Large intestine (tissue), 3 donors: ENCODE data around the gene STUB1. TPM values are rescaled to one million over a fixed set of nuclear protein-coding genes. Genes with fewer than 3 reads are reported as not detected.

Experiments used
- DNase-seq, 2 donors: peaks; one replicate each; pipeline versions ENCODE4 v3.0.0 to v3.0.0-alpha.2; 2013
- H3K27ac ChIP-seq: one replicate; pipeline ENCODE4 v1.5.1; 2013; ENCODE audit warnings: low read length
- H3K27me3 ChIP-seq: 2 replicates; pipeline ENCODE4 v1.6.1; 2013; ENCODE audit warnings: low read length; ENCODE audit not compliant: control insufficient read depth, insufficient read depth
- H3K36me3 ChIP-seq: 2 replicates; pipeline ENCODE4 v1.6.1; 2013; ENCODE audit warnings: low read length; ENCODE audit not compliant: control insufficient read depth, insufficient read depth
- H3K4me1 ChIP-seq: one replicate; pipeline ENCODE4 v1.6.1; 2013; ENCODE audit warnings: low read length; ENCODE audit not compliant: control insufficient read depth, insufficient read depth
- H3K4me3 ChIP-seq: one replicate; pipeline ENCODE4 v1.5.1; 2013; ENCODE audit warnings: low read length
- H3K9me3 ChIP-seq: one replicate; pipeline ENCODE4 v1.6.1; 2013; ENCODE audit warnings: mild to moderate bottlenecking, low read depth, low read length, moderate library complexity; ENCODE audit not compliant: control insufficient read depth
- WGBS: methylation state at CpG from one replicate; pipeline ENCODE4 v1.1.5; 2013; ENCODE audit warnings: low lambda C conversion rate; ENCODE audit not compliant: insufficient coverage; 5-methylcytosine and 5-hydroxymethylcytosine counted together
- polyA plus RNA-seq: library from polyadenylated mRNA; unstranded; fragments of 120-200 nt; gene quantifications from one replicate; pipeline ENCODE4 v1.2.1, GENCODE V29; 2013

STUB1 gene
- polyA plus RNA-seq, 1 donor = 65.9 TPM

GRCh38 chr16:678858-679813 lies 1.1 kb upstream of the STUB1 start:
- peaks cover 4% of the 10 kb centered on the region for H3K27me3 ChIP-seq
- peaks cover 19% of the 10 kb centered on the region for H3K36me3 ChIP-seq
- peak overlapping the region; percentile 48 for H3K4me3 ChIP-seq
- H3K27ac ChIP-seq = peak overlapping the region; percentile 91
- H3K9me3 ChIP-seq = peaks cover 3% of the 10 kb centered on the region
- peak; percentile 68 to 82 for DNase-seq
- H3K4me1 ChIP-seq = peaks cover 57% of the 10 kb centered on the region
- WGBS = no CpG with 5 or more reads among the region's 52 CpGs

GRCh38 chr16:680625-680945 lies 375 bp downstream of the STUB1 start:
- no peak for DNase-seq
- no CpG with 5 or more reads among the region's 38 CpGs for WGBS
- Histone ChIP-seq H3K27ac (peak overlapping the region; percentile 43), H3K4me1 (peaks cover 47% of the 10 kb centered on the region), H3K36me3 (peaks cover 24% of the 10 kb centered on the region), H3K4me3 (peak overlapping the region; percentile 82), H3K9me3 (peaks cover 10% of the 10 kb centered on the region), H3K27me3 (peaks cover 2% of the 10 kb centered on the region)

- Histone ChIP-seq H3K36me3 (peaks cover 25% of the 10 kb centered on the region), H3K27me3 (peaks cover 2% of the 10 kb centered on the region), H3K27ac (peak overlapping the region; percentile 43), H3K4me1 (peaks cover 43% of the 10 kb centered on the region), H3K4me3 (peak overlapping the region; percentile 82), H3K9me3 (peaks cover 8% of the 10 kb centered on the region)
- WGBS = no CpG with 5 or more reads among the region's 44 CpGs
- DNase-seq = no peak
These were observed 946 bp downstream of the STUB1 start for GRCh38 chr16:680967-681745.

DNA sequence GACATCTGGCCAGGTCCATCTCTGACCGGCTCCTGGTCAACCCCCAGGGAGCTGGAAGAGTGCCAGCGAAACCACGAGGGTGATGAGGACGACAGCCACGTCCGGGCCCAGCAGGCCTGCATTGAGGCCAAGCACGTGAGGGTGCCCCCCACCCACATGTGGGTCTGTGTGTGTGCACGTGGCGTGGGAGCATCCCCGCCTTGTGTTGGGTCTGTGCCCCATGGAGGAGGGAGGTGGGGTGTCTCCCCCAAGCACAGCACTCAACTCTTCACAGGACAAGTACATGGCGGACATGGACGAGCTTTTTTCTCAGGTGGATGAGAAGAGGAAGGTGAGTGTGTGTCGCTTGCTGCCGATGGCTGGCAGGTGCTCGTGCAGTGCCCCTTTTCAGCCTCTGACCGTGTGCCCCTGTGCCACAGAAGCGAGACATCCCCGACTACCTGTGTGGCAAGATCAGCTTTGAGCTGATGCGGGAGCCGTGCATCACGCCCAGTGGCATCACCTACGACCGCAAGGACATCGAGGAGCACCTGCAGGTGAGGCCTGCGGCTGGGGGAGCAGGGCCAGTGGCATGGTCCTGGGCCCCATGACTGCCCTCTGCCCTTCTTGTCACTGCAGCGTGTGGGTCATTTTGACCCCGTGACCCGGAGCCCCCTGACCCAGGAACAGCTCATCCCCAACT lies 1.7 kb downstream of the STUB1 start:
- peaks cover 9% of the 10 kb centered on the region for H3K9me3 ChIP-seq
- peaks cover 30% of the 10 kb centered on the region for H3K36me3 ChIP-seq
- H3K27me3 ChIP-seq = peaks cover 2% of the 10 kb centered on the region
- peaks cover 36% of the 10 kb centered on the region for H3K4me1 ChIP-seq
- DNase-seq = no peak
- peak overlapping the region; percentile 82 for H3K4me3 ChIP-seq
- no peak overlapping the region for H3K27ac ChIP-seq
- WGBS = no CpG with 5 or more reads among the region's 28 CpGs

- Histone ChIP-seq H3K9me3 (peaks cover 12% of the 10 kb centered on the region), H3K4me1 (peaks cover 32% of the 10 kb centered on the region), H3K27ac (no peak overlapping the region), H3K36me3 (peaks cover 34% of the 10 kb centered on the region), H3K4me3 (peak overlapping the region; percentile 60), H3K27me3 (no peaks in the 10 kb centered on the region)
- WGBS = no CpG with 5 or more reads among the region's 36 CpGs
- DNase-seq = no peak
These were observed 2.5 kb downstream of the STUB1 start for GRCh38 chr16:682493-683395.

DNA sequence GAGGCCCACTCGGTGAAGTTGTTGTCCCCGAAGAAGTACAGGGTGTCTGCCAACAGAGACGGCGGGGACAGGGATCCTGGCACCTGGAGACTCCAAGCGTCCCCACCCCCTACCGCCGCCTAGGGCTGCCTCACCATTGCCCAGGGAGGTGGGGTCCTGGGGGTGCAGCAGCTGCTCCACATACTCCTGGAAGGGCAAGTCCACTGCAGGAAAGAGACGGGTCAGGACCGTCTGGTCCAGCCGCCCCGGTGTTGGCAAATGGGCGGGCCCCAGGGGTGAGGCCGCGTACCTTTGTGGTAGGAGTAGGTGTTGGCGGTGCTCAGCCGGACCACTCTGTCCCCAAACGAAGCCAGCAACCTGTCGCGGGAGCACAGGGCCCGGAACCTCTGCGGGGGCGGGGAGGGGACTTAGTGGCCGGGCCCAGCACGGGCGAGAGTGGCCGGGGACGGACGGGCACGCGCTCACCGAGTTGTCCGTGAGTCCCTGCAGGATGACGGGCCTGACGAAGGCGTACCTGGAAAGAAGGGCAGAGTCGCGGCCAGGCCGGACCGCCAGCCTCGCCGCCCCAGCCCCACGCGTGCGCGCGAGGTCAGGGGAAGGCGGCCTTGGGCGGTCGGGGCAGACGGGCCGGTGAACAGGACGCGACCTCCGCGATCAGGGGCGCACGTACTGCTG lies 3.3 kb downstream of the STUB1 start:
- peaks cover 38% of the 10 kb centered on the region for H3K36me3 ChIP-seq
- H3K9me3 ChIP-seq = peaks cover 12% of the 10 kb centered on the region
- DNase-seq = no peak
- H3K27ac ChIP-seq = no peak overlapping the region
- H3K4me1 ChIP-seq = peaks cover 32% of the 10 kb centered on the region
- H3K27me3 ChIP-seq = no peaks in the 10 kb centered on the region
- H3K4me3 ChIP-seq = peak overlapping the region; percentile 60
- WGBS = no CpG with 5 or more reads among the region's 57 CpGs

- no CpG with 5 or more reads among the region's 91 CpGs for WGBS
- Histone ChIP-seq H3K36me3 (peaks cover 38% of the 10 kb centered on the region), H3K4me3 (peak within 1 kb of the TSS; percentile 60), H3K9me3 (peaks cover 12% of the 10 kb centered on the region), H3K27ac (peak within 1 kb of the TSS; percentile 47), H3K27me3 (no peaks in the 10 kb centered on the region), H3K4me1 (peaks cover 32% of the 10 kb centered on the region)
- DNase-seq = peak; percentile 95 to 96
These were observed 4.0 kb downstream of the STUB1 start, which contains the start of gene JMJD8 for GRCh38 chr16:684071-684794. Gene JMJD8 (minus strand): TSS chr16:684334. CDS start chr16:684319, 15 bp downstream.

GRCh38 chr16:684961-685696 lies 4.9 kb downstream of the STUB1 start:
- no peak for DNase-seq
- Histone ChIP-seq H3K36me3 (peaks cover 38% of the 10 kb centered on the region), H3K4me1 (peaks cover 37% of the 10 kb centered on the region), H3K27ac (no peak overlapping the region), H3K4me3 (no peak overlapping the region), H3K27me3 (no peaks in the 10 kb centered on the region), H3K9me3 (peaks cover 12% of the 10 kb centered on the region)
- no CpG with 5 or more reads among the region's 61 CpGs for WGBS
